ENCODE results near the gene INO80.
"Not testable (repeated sequence)": the region's sequence is repeated elsewhere in the genome, so short reads cannot be mapped to it uniquely, and the experiment has no call there.

The INO80 gene

GRCh38 chr15:41116962-41117252 lies 827 bp upstream of the INO80 start:
- DNase-seq: peak; percentile 11

GRCh38 chr15:41115652-41116115 lies 396 bp downstream of the INO80 start:
- DNase-seq: peak; percentile 72

GRCh38 chr15:41115161-41115651 lies 874 bp downstream of the INO80 start:
- peak; percentile 57 for DNase-seq

- DNase-seq: no peak
These were observed 9.1 kb downstream of the INO80 start for GRCh38 chr15:41106947-41107346.

GRCh38 chr15:41105348-41106334 lies 10.4 kb downstream of the INO80 start:
- no peak for DNase-seq

GRCh38 chr15:41104234-41104633 lies 11.8 kb downstream of the INO80 start:
- no peak for DNase-seq

- DNase-seq: no peak
These were observed 13.2 kb downstream of the INO80 start for GRCh38 chr15:41102854-41103253.

GRCh38 chr15:41096178-41096577 lies 19.9 kb downstream of the INO80 start:
- peak; percentile 62 for DNase-seq

GRCh38 chr15:41085029-41085428 lies 31.1 kb downstream of the INO80 start:
- DNase-seq: no peak

GRCh38 chr15:41080144-41080543 lies 35.9 kb downstream of the INO80 start:
- DNase-seq: no peak

- DNase-seq: no peak
These were observed 36.4 kb downstream of the INO80 start for GRCh38 chr15:41079717-41080116.

GRCh38 chr15:41078879-41079278 lies 37.2 kb downstream of the INO80 start:
- DNase-seq: not testable (repeated sequence)

- DNase-seq: no peak
These were observed 38.0 kb downstream of the INO80 start for GRCh38 chr15:41078125-41078524.

GRCh38 chr15:41073028-41073427 lies 43.1 kb downstream of the INO80 start:
- DNase-seq: no peak

- DNase-seq: no peak
These were observed 44.1 kb downstream of the INO80 start for GRCh38 chr15:41072013-41072412.

- DNase-seq: no peak
These were observed 49.6 kb downstream of the INO80 start for GRCh38 chr15:41066516-41066915.

GRCh38 chr15:41061667-41062066 lies 54.4 kb downstream of the INO80 start:
- no peak for DNase-seq

GRCh38 chr15:41060505-41060904 lies 55.6 kb downstream of the INO80 start:
- DNase-seq: no peak

GRCh38 chr15:41056810-41057209 lies 59.3 kb downstream of the INO80 start:
- no peak for DNase-seq

- no peak for DNase-seq
These were observed 60.4 kb downstream of the INO80 start for GRCh38 chr15:41055706-41056105.

GRCh38 chr15:41051139-41051538 lies 64.9 kb downstream of the INO80 start:
- DNase-seq: no peak

- no peak for DNase-seq
These were observed 67.2 kb downstream of the INO80 start for GRCh38 chr15:41048852-41049251.

- DNase-seq: no peak
These were observed 67.7 kb downstream of the INO80 start for GRCh38 chr15:41048397-41048796.

- no peak for DNase-seq
These were observed 68.6 kb downstream of the INO80 start for GRCh38 chr15:41047474-41047873.
